Astrocyte of the spinal cord (primary cell): ENCODE data around the gene KCNJ1.

Experiments used
- DNase-seq: peaks from one replicate; pipeline ENCODE4 v3.0.0; 2011; ENCODE audit warnings: low read depth, low spot score
- H3K4me3 ChIP-seq: 2 replicates; pipeline ENCODE4 v1.5.1; 2011; ENCODE audit warnings: low read depth, mild to moderate bottlenecking, low read length, moderate library complexity
- CTCF ChIP-seq: IDR thresholded peaks from 2 replicates; pipeline ENCODE4 v1.5.1; 2012; ENCODE audit warnings: low read depth, mild to moderate bottlenecking, low read length, inconsistent platforms
- in situ Hi-C: cut with HindIII; loops from 2 replicates; pipeline ENCODE4 v1.10.0; 2017; ENCODE audit warnings: low sequenced_read_pairs

Gene KCNJ1

GRCh38 chr11:128856241-128856640 is 10.9 kb downstream of the KCNJ1 start:
- H3K4me3 ChIP-seq: no peak overlapping the region
- TF ChIP-seq CTCF: no peak
- no peak for DNase-seq
- in situ Hi-C loops: no loop called here

- no peak for DNase-seq
- H3K4me3 ChIP-seq: no peak overlapping the region
- in situ Hi-C loops: no loop called here
- TF ChIP-seq CTCF: no peak
These were observed 12.3 kb downstream of the KCNJ1 start for GRCh38 chr11:128854841-128855240.

GRCh38 chr11:128853559-128853958 is 13.5 kb downstream of the KCNJ1 start:
- TF ChIP-seq CTCF: no peak
- in situ Hi-C loops: no loop called here
- DNase-seq: no peak
- H3K4me3 ChIP-seq: no peak overlapping the region

- TF ChIP-seq CTCF: no peak
- in situ Hi-C loops: no loop called here
- DNase-seq: no peak
- no peak overlapping the region for H3K4me3 ChIP-seq
These were observed 14.6 kb downstream of the KCNJ1 start for GRCh38 chr11:128852327-128853023.

- in situ Hi-C loops: loop anchor here (25.0 kb wide), 1 partner anchor 687 kb away; no protein-coding TSS in a partner anchor
- peak; percentile 22 for DNase-seq
- H3K4me3 ChIP-seq: no peak overlapping the region
- TF ChIP-seq CTCF: peak; percentile 75
These were observed 18.2 kb downstream of the KCNJ1 start for GRCh38 chr11:128848815-128849455.

- in situ Hi-C loops: loop anchor here (25.0 kb wide), 1 partner anchor 685 kb away; no protein-coding TSS in a partner anchor
- no peak overlapping the region for H3K4me3 ChIP-seq
- no peak for TF ChIP-seq CTCF
- no peak for DNase-seq
These were observed 20.1 kb downstream of the KCNJ1 start for GRCh38 chr11:128846985-128847384.
